ENCODE results near the gene HSD17B2.
A peak's percentile ranks its signal among the peaks of the same experiment; 100 is the strongest.
"Not testable (repeated sequence)": the region's sequence is repeated elsewhere in the genome, so short reads cannot be mapped to it uniquely, and the experiment has no call there.

HSD17B2 gene

GRCh38 chr16:82034981-82035612 is at the start of gene HSD17B2:
Gene HSD17B2 (plus strand): TSS chr16:82035253. CDS start chr16:82035425, 172 bp downstream.
- DNase-seq: no peak

GRCh38 chr16:81987121-81987520 is 47.9 kb upstream of the HSD17B2 start:
- no peak for DNase-seq

- no peak for DNase-seq
These were observed 47.3 kb upstream of the HSD17B2 start for GRCh38 chr16:81987706-81988105.

- DNase-seq: no peak
These were observed 42.2 kb upstream of the HSD17B2 start for GRCh38 chr16:81992859-81993258.

- no peak for DNase-seq
These were observed 40.6 kb upstream of the HSD17B2 start for GRCh38 chr16:81994485-81994884.

- no peak for DNase-seq
These were observed 39.4 kb upstream of the HSD17B2 start for GRCh38 chr16:81995651-81996050.

GRCh38 chr16:81996664-81997509 is 38.2 kb upstream of the HSD17B2 start:
- DNase-seq: no peak

GRCh38 chr16:81997738-81998137 is 37.3 kb upstream of the HSD17B2 start:
- no peak for DNase-seq

GRCh38 chr16:82002831-82003230 is 32.2 kb upstream of the HSD17B2 start:
- DNase-seq: no peak

GRCh38 chr16:82004601-82005000 is 30.5 kb upstream of the HSD17B2 start:
- no peak for DNase-seq

GRCh38 chr16:82005027-82005830 is 29.8 kb upstream of the HSD17B2 start:
- no peak for DNase-seq

- DNase-seq: no peak
These were observed 29.0 kb upstream of the HSD17B2 start for GRCh38 chr16:82006036-82006435.

GRCh38 chr16:82007189-82007588 is 27.9 kb upstream of the HSD17B2 start:
- DNase-seq: no peak

GRCh38 chr16:82008957-82009592 is 26.0 kb upstream of the HSD17B2 start:
- no peak for DNase-seq

- DNase-seq: not testable (repeated sequence)
These were observed 25.3 kb upstream of the HSD17B2 start for GRCh38 chr16:82009789-82010188.

GRCh38 chr16:82010649-82011048 is 24.4 kb upstream of the HSD17B2 start:
- DNase-seq: no peak

- peak; percentile 74 for DNase-seq
These were observed 23.8 kb upstream of the HSD17B2 start, which contains the start of gene SDR42E1 for GRCh38 chr16:82011199-82011641. Gene SDR42E1 (minus strand): TSS chr16:82011470. CDS start chr16:82000858, 10,612 bp downstream.

GRCh38 chr16:82013139-82013538 is 21.9 kb upstream of the HSD17B2 start:
- DNase-seq: no peak

- no peak for DNase-seq
These were observed 18.8 kb upstream of the HSD17B2 start for GRCh38 chr16:82016263-82016662.

GRCh38 chr16:82016964-82017363 is 18.1 kb upstream of the HSD17B2 start:
- DNase-seq: no peak

GRCh38 chr16:82017911-82018568 is 17.0 kb upstream of the HSD17B2 start:
- no peak for DNase-seq

- no peak for DNase-seq
These were observed 15.5 kb upstream of the HSD17B2 start for GRCh38 chr16:82019535-82019934.
